C4-2B (cell line): ENCODE measurements around the gene TCF12.

Experiments
- ZFX ChIP-seq: fragments of 450-650 bp; IDR thresholded peaks from 2 replicates; pipeline ENCODE4 v1.6.1; 2017
- TF ChIP-seq, protein P1 (sequence below): fragments of 450-650 bp; conservative IDR thresholded peaks from 2 replicates; pipeline ENCODE4 v1.5.1; 2017; ENCODE audit warnings: mild to moderate bottlenecking

DNA sequence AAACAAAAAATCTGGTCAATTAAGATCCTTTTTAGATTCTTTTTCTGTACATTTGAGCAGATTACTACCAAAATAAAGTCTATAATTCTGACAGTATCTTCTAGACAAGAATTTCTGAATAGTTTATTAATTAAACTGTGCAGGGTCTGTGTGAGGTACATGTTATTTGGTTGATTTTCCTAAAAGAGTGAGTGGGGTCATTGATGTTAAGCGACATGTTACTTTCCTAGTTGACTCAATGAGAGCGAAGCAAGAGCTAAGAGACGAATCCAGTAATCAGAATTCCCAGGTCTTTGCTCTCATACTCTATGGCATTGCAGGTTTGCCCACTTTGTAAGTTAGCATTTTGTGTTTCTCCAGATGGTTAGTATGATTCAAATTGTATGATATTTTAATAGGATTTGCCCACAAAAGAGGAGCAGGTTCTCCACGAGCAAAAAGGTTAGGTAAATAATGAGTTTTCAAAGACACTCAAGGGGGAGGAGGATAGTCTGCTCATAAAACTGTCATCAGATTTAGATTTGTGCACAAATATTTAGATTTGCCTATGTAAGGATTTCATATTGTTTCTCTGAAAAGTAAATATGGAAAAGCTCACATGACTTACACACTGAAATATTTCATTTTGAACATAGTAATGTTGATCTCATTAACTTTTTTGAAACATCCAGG is 240.7 kb downstream of the TCF12 start:
- TF ChIP-seq, protein P1, sequence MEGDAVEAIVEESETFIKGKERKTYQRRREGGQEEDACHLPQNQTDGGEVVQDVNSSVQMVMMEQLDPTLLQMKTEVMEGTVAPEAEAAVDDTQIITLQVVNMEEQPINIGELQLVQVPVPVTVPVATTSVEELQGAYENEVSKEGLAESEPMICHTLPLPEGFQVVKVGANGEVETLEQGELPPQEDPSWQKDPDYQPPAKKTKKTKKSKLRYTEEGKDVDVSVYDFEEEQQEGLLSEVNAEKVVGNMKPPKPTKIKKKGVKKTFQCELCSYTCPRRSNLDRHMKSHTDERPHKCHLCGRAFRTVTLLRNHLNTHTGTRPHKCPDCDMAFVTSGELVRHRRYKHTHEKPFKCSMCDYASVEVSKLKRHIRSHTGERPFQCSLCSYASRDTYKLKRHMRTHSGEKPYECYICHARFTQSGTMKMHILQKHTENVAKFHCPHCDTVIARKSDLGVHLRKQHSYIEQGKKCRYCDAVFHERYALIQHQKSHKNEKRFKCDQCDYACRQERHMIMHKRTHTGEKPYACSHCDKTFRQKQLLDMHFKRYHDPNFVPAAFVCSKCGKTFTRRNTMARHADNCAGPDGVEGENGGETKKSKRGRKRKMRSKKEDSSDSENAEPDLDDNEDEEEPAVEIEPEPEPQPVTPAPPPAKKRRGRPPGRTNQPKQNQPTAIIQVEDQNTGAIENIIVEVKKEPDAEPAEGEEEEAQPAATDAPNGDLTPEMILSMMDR: no peak
- no peak for TF ChIP-seq ZFX
